A549 (cell line): ENCODE data around the gene ALDH1B1. TPM values are rescaled to one million over a fixed set of nuclear protein-coding genes. Genes with fewer than 3 reads are reported as not detected.

ENCODE experiments used
- ATAC-seq, 2 experiments: fragments of 200-7000 bp in 1 of 2; fragments of >200 bp in 1 of 2; cut with Nextera tagmentation in 1 of 2; cut with Tn5 transposase in 1 of 2; 3 replicates each; pipeline versions ENCODE4 v1.8.0 to v1.9.1; 2018 to 2020; ENCODE audit warnings: mild to moderate bottlenecking in 1 of 2, moderate library complexity in 1 of 2
- CTCF ChIA-PET: fragments of 300-600 bp; sonication (Branson Sonifier 250); formaldehyde crosslinking; extraction: SDS; loops from one replicate; lab custom pipeline; 2021; ENCODE audit warnings: antibody characterized with exemption, inconsistent platforms; lab: Yijun Ruan, JAX
- POLR2A ChIA-PET: fragments of 350-600 bp; formaldehyde crosslinking; extraction: SDS; loops from one replicate; lab custom pipeline; 2021; ENCODE audit warnings: antibody characterized with exemption, inconsistent platforms; lab: Yijun Ruan, JAX
- DNase-seq, 2 experiments: peaks; one replicate each; pipeline versions ENCODE4 v3.0.0 to v3.0.0-alpha.2; 2011 to 2016; ENCODE audit warnings: low read depth in 1 of 2, low spot score in 1 of 2
- FAIRE-seq: peaks from 2 replicates; lab custom pipeline; 2011; peaks lifted over from hg19 to GRCh38; lab: Jason Lieb, UNC
- H3K27ac ChIP-seq, 2 experiments: fragments of >200 bp; sonication (Bioruptor Twin); formaldehyde crosslinking; 3 replicates each; pipeline ENCODE4 v1.5.1; 2016 to 2017
- H3K4me1 ChIP-seq: fragments of >200 bp; sonication (Bioruptor Twin); formaldehyde crosslinking; 3 replicates; pipeline ENCODE4 v1.6.1; 2016
- H3K4me2 ChIP-seq: fragments of >200 bp; sonication (Bioruptor Twin); formaldehyde crosslinking; 3 replicates; pipeline ENCODE4 v1.6.1; 2016
- H3K4me3 ChIP-seq: fragments of >200 bp; sonication (Bioruptor Twin); formaldehyde crosslinking; 3 replicates; pipeline ENCODE4 v1.5.1; 2016
- H3K9me3 ChIP-seq: fragments of >200 bp; sonication (Bioruptor Twin); formaldehyde crosslinking; 3 replicates; pipeline ENCODE4 v1.6.1; 2016
- CTCF ChIP-seq: fragments of >200 bp; sonication (Bioruptor Twin); formaldehyde crosslinking; IDR thresholded peaks from 3 replicates; pipeline ENCODE4 v1.5.1; 2016
- EHMT2 ChIP-seq: fragments of 200-600 bp; sonication (generic); IDR thresholded peaks from 2 replicates; pipeline ENCODE4 v1.6.1; 2016; ENCODE audit warnings: antibody characterized with exemption, low read depth, mild to moderate bottlenecking, moderate library complexity
- FOXS1 ChIP-seq: fragments of 250-450 bp; sonication (Bioruptor Pico); IDR thresholded peaks from 2 replicates; pipeline ENCODE4 v1.5.0; 2020; ENCODE audit warnings: mild to moderate bottlenecking, moderate library complexity
- HEYL ChIP-seq: fragments of 250-450 bp; sonication (Bioruptor Pico); IDR thresholded peaks from 2 replicates; pipeline ENCODE4 v1.8.0; 2021; ENCODE audit warnings: mild to moderate bottlenecking, moderate library complexity
- HOXB13 ChIP-seq: fragments of 250-450 bp; sonication (Bioruptor Pico); IDR thresholded peaks from 2 replicates; pipeline ENCODE4 v1.5.0; 2020; ENCODE audit warnings: low read depth, mild to moderate bottlenecking, moderate library complexity
- JUNB ChIP-seq: fragments of >200 bp; sonication (Bioruptor Twin); formaldehyde crosslinking; IDR thresholded peaks from 2 replicates; pipeline ENCODE4 v1.6.1; 2016
- MAFK ChIP-seq: fragments of 450-650 bp; IDR thresholded peaks from 2 replicates; pipeline ENCODE4 v1.6.1; 2014; ENCODE audit not compliant: partially characterized antibody
- NPAS2 ChIP-seq: fragments of 250-450 bp; sonication (Bioruptor Pico); IDR thresholded peaks from 2 replicates; pipeline ENCODE4 v1.8.0; 2022; ENCODE audit warnings: mild to moderate bottlenecking, moderate library complexity, borderline replicate concordance
- POLR2A ChIP-seq: IDR thresholded peaks from 2 replicates; pipeline ENCODE4 v1.6.1; 2012; ENCODE audit warnings: mild to moderate bottlenecking, low read length
- RAD21 ChIP-seq, 2 experiments: fragments of >200 bp in 1 of 2; sonication (Bioruptor Twin) in 1 of 2; formaldehyde crosslinking in 1 of 2; IDR thresholded peaks in 1 of 2; conservative IDR thresholded peaks in 1 of 2; 2 replicates in 1 of 2; 3 replicates in 1 of 2; pipeline ENCODE4 v1.6.1; 2012 to 2018; ENCODE audit warnings: inconsistent platforms in 1 of 2
- REST ChIP-seq: fragments of 200-600 bp; sonication (generic); IDR thresholded peaks from 2 replicates; pipeline ENCODE4 v1.6.1; 2016; ENCODE audit warnings: antibody characterized with exemption, mild to moderate bottlenecking, moderate library complexity
- RFX5 ChIP-seq: fragments of 450-650 bp; IDR thresholded peaks from 2 replicates; pipeline ENCODE4 v1.7.1; 2014; ENCODE audit warnings: antibody characterized with exemption, mild to moderate bottlenecking, moderate library complexity
- RNF2 ChIP-seq: fragments of 200-600 bp; sonication (generic); IDR thresholded peaks from 2 replicates; pipeline ENCODE4 v1.6.1; 2016; ENCODE audit warnings: low read depth, mild to moderate bottlenecking, antibody characterized with exemption, moderate library complexity, borderline replicate concordance
- ZNF302 ChIP-seq: fragments of 250-450 bp; sonication (Bioruptor Pico); IDR thresholded peaks from 2 replicates; pipeline ENCODE4 v1.9.0; 2021; ENCODE audit warnings: inconsistent platforms, mild to moderate bottlenecking, moderate library complexity
- ZSCAN20 ChIP-seq: fragments of 250-450 bp; sonication (Bioruptor Pico); IDR thresholded peaks from 2 replicates; pipeline ENCODE4 v1.8.0; 2022; ENCODE audit warnings: mild to moderate bottlenecking, moderate library complexity
- WGBS: methylation state at CpG from one replicate; pipeline ENCODE4 v1.1.6; 2017; ENCODE audit errors: missing lambda C conversion rate; 5-methylcytosine and 5-hydroxymethylcytosine counted together
- polyA plus RNA-seq, 4 experiments: library from polyadenylated mRNA; depleted of rRNA in 3 of 4; stranded (reverse); fragments of >200 nt; fragmentation: RNase III in 1 of 4; extraction: RNeasy Plus Mini Kit Qiagen cat#74134 plus additional on column Dnase treatment in 1 of 4; gene quantifications; 2 replicates in 3 of 4; 3 replicates in 1 of 4; pipeline ENCODE4 v1.2.3, GENCODE V29; 2011 to 2017

Gene ALDH1B1
- polyA plus RNA-seq, 2 of the 4 experiments (the other 2 are of a cell fraction) = 40.2 to 71.8 TPM

GRCh38 chr9:38415856-38416255 is 23.4 kb downstream of the ALDH1B1 start (continued):
- no peak for TF ChIP-seq MAFK

GRCh38 chr9:38416461-38416860 is 24.0 kb downstream of the ALDH1B1 start:
- H3K4me2 ChIP-seq = no peak overlapping the region
- WGBS = 30% methylated on average over 4 of the region's 4 CpGs
- no peak for TF ChIP-seq MAFK
- no peak for TF ChIP-seq POLR2A
- no peak for TF ChIP-seq ZSCAN20 (CRISPR knock-in tag)
- TF ChIP-seq EHMT2 = no peak
- no peak for TF ChIP-seq JUNB
- TF ChIP-seq ZNF302 = no peak
- TF ChIP-seq RFX5 = no peak
- no peak for TF ChIP-seq RNF2
- TF ChIP-seq FOXS1 = no peak
- TF ChIP-seq REST = no peak
- TF ChIP-seq HOXB13 = no peak
- TF ChIP-seq, all 56 proteins: peak for 0
- no peaks in the 10 kb centered on the region for H3K9me3 ChIP-seq
- ChIA-PET CTCF (interaction anchor here (1.0 to 5.9 kb wide), 10 partner anchors 9 to 503 kb away, joined by 3 to 49 read pairs (median 6); no protein-coding TSS in a partner anchor), POLR2A (no interaction called here)
- no peak overlapping the region for H3K4me3 ChIP-seq
- H3K27ac ChIP-seq = no peak overlapping the region
- ATAC-seq (no peak), FAIRE-seq (no peak), DNase-seq (no peak)
- no peaks in the 10 kb centered on the region for H3K4me1 ChIP-seq

GRCh38 chr9:38417003-38417945 is 24.8 kb downstream of the ALDH1B1 start:
- CTCF ChIA-PET = interaction anchor here (0.6 to 5.9 kb wide), 15 partner anchors 9 to 669 kb away, joined by 3 to 49 read pairs (median 5); partner anchors contain the start of gene ALDH1B1
- ATAC-seq = peak; percentile 50 to 87; a peak in 4 of 6 replicates
- H3K4me1 ChIP-seq = no peaks in the 10 kb centered on the region
- no peak overlapping the region for H3K4me3 ChIP-seq
- no peaks in the 10 kb centered on the region for H3K9me3 ChIP-seq
- FAIRE-seq = no peak
- no peak for TF ChIP-seq NPAS2 (CRISPR knock-in tag)
- TF ChIP-seq RAD21 (conservative IDR thresholded peaks at IDR 0.05 in 1 of 2, IDR thresholded peaks at IDR 0.05 in 1 of 2) = peak; percentile 15 to 42; a peak in 2 of 5 replicates
- TF ChIP-seq CTCF = peak; percentile 59
- TF ChIP-seq HEYL (CRISPR knock-in tag) = no peak
- TF ChIP-seq, all 56 proteins: peak for 2
- POLR2A ChIA-PET = no interaction called here
- no peak overlapping the region for H3K27ac ChIP-seq
- DNase-seq = peak; percentile 38 to 48
- 67% methylated on average over 8 of the region's 8 CpGs for WGBS
- H3K4me2 ChIP-seq = no peak overlapping the region
